Fibroblast of lung (primary cell): ENCODE measurements around the gene RBM33. TPM values are rescaled to one million over a fixed set of nuclear protein-coding genes. Genes with fewer than 3 reads are reported as not detected.

Experiments
- DNase-seq, 2 donors: peaks; one replicate each; pipeline versions ENCODE4 v3.0.0 to v3.0.0-alpha.2; 2010; ENCODE audit warnings: low read depth in 2 of 2
- H2AFZ ChIP-seq: 2 replicates; pipeline ENCODE4 v1.5.1; 2012; ENCODE audit warnings: low read length, control low read depth, inconsistent platforms
- H3K27ac ChIP-seq: 2 replicates; pipeline ENCODE4 v1.5.1; 2011; ENCODE audit warnings: low read length, control low read depth; ENCODE audit not compliant: insufficient read depth
- H3K27me3 ChIP-seq: 2 replicates; pipeline ENCODE4 v1.5.1; 2011; ENCODE audit warnings: mild to moderate bottlenecking, low read length; ENCODE audit not compliant: control insufficient read depth, insufficient read depth
- H3K36me3 ChIP-seq: 2 replicates; pipeline ENCODE4 v1.5.1; 2011; ENCODE audit warnings: low read length; ENCODE audit not compliant: control insufficient read depth, insufficient read depth
- H3K4me1 ChIP-seq: 2 replicates; pipeline ENCODE4 v1.5.1; 2011; ENCODE audit warnings: low read length; ENCODE audit not compliant: control insufficient read depth, insufficient read depth; ENCODE audit errors: extremely low read depth
- H3K4me2 ChIP-seq: 2 replicates; pipeline ENCODE4 v1.5.1; 2011; ENCODE audit warnings: low read length, control low read depth; ENCODE audit not compliant: insufficient read depth; ENCODE audit errors: extremely low read depth
- H3K4me3 ChIP-seq, 4 experiments: fragments of 200-600 bp in 1 of 4; sonication (generic) in 1 of 4; replicated peaks in 1 of 4; 2 replicates each; pipeline ENCODE4 v1.5.1; 2011 to 2016; ENCODE audit warnings: low read length in 4 of 4, low read depth in 3 of 4, mild to moderate bottlenecking in 3 of 4, control low read depth in 2 of 4, inconsistent platforms in 1 of 4, mixed read lengths in 1 of 4; ENCODE audit not compliant: insufficient read depth in 1 of 4; ENCODE audit errors: control extremely low read depth in 1 of 4
- H3K79me2 ChIP-seq: 2 replicates; pipeline ENCODE4 v1.5.1; 2012; ENCODE audit warnings: mild to moderate bottlenecking, low read length, inconsistent platforms; ENCODE audit not compliant: control insufficient read depth, insufficient read depth
- H3K9ac ChIP-seq: 2 replicates; pipeline ENCODE4 v1.5.1; 2011; ENCODE audit warnings: mild to moderate bottlenecking, low read length, control low read depth; ENCODE audit not compliant: insufficient read depth
- H3K9me3 ChIP-seq: 2 replicates; pipeline ENCODE4 v1.5.1; 2012; ENCODE audit warnings: low read depth, low read length; ENCODE audit not compliant: control insufficient read depth, insufficient read depth
- H4K20me1 ChIP-seq: 2 replicates; pipeline ENCODE4 v1.5.1; 2011; ENCODE audit warnings: low read length; ENCODE audit not compliant: control insufficient read depth, insufficient read depth; ENCODE audit errors: extremely low read depth
- EZH2 ChIP-seq: IDR thresholded peaks from 2 replicates; pipeline ENCODE4 v1.5.1; 2012; ENCODE audit warnings: low read length, control low read depth, mild to moderate bottlenecking; ENCODE audit errors: missing control alignments
- polyA plus RNA-seq, 2 donors: library from polyadenylated mRNA; depleted of rRNA in 1 of 2; stranded (reverse) in 1 of 2; unstranded in 1 of 2; fragments of >200 nt; gene quantifications; 2 replicates each; pipeline ENCODE4 v1.2.1, GENCODE V29; 2011 to 2012; ENCODE audit warnings: missing spikeins in 1 of 2
- total RNA-seq: library from RNA; depleted of rRNA; stranded (reverse); fragments of >200 nt; gene quantifications from 2 replicates; pipeline ENCODE4 v1.2.1, GENCODE V29; 2014
- TF ChIP-seq, protein P1 (sequence below), 2 donors: IDR thresholded peaks in 1 of 2; conservative IDR thresholded peaks in 1 of 2; 1 replicate in 1 of 2; 2 replicates in 1 of 2; pipeline ENCODE4 v1.5.1; 2011 to 2012; ENCODE audit warnings: low read length in 2 of 2, control low read depth in 1 of 2, inconsistent platforms in 1 of 2, low read depth in 1 of 2, mild to moderate bottlenecking in 1 of 2

Gene RBM33
- total and polyA plus RNA-seq, 2 donors (not counting 1 experiment from before 2014, with no cell fraction given): 6.9 to 33.2 TPM

DNA sequence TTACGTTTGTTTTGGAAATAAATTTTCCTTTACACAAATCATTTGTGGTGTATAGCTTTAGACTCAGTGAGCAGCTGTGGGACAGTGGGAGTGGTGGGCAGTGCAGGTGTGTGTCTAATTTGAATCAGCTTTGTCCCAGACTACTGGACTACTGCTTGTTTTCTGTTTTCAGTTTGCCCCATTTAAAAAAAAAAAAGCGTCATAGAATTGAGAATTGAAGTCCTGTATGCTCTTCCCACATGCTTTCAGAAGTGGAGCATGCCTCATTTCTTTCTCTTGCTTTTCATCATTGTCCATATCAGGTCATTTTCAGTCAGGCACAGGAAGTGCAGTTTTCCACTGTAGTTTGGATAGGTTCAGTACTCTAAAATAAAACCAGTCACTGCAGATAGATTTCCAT is 101.7 kb downstream of the RBM33 start:
- Histone ChIP-seq H3K4me3 (no peak overlapping the region), H3K9me3 (no peaks in the 10 kb centered on the region), H3K4me1 (no peaks in the 10 kb centered on the region), H3K79me2 (peaks cover 25% of the 10 kb centered on the region), H2AFZ (no peak overlapping the region), H3K27me3 (no peaks in the 10 kb centered on the region), H3K4me2 (no peak overlapping the region), H3K9ac (no peak overlapping the region), H3K36me3 (peaks cover 15% of the 10 kb centered on the region), H4K20me1 (no peaks in the 10 kb centered on the region), H3K27ac (no peak overlapping the region)
- TF ChIP-seq, protein P1, sequence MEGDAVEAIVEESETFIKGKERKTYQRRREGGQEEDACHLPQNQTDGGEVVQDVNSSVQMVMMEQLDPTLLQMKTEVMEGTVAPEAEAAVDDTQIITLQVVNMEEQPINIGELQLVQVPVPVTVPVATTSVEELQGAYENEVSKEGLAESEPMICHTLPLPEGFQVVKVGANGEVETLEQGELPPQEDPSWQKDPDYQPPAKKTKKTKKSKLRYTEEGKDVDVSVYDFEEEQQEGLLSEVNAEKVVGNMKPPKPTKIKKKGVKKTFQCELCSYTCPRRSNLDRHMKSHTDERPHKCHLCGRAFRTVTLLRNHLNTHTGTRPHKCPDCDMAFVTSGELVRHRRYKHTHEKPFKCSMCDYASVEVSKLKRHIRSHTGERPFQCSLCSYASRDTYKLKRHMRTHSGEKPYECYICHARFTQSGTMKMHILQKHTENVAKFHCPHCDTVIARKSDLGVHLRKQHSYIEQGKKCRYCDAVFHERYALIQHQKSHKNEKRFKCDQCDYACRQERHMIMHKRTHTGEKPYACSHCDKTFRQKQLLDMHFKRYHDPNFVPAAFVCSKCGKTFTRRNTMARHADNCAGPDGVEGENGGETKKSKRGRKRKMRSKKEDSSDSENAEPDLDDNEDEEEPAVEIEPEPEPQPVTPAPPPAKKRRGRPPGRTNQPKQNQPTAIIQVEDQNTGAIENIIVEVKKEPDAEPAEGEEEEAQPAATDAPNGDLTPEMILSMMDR (conservative IDR thresholded peaks at IDR 0.05 in 1 of 2, IDR thresholded peaks at IDR 0.05 in 1 of 2; ENCODE audit: low read depth in 1 of 2, low read length in 2 of 2): no peak
- TF ChIP-seq EZH2: no peak
- no peak for DNase-seq

DNA sequence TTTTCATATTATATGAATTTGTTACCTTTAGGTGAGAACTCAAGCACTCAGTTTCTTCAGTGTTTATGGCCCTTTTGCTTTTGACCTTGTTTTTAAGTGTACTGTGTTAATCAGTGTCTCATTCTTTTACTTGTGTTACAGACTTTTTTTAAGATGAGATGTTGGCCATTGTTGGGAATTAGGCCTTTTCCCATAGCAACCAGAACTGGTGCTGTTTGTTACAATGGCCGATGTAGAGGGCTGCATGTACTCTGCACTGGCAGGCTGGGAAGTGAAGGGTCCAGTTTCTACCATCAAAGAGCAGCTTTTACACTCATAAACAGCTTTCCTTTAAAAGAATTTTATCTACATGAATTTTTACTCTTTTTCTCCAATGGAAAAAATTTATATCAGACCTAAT is 102.7 kb downstream of the RBM33 start:
- no peak overlapping the region for H2AFZ ChIP-seq
- H3K36me3 ChIP-seq: peaks cover 12% of the 10 kb centered on the region
- no peak overlapping the region for H3K4me2 ChIP-seq
- TF ChIP-seq EZH2: no peak
- TF ChIP-seq, protein P1 (conservative IDR thresholded peaks at IDR 0.05 in 1 of 2, IDR thresholded peaks at IDR 0.05 in 1 of 2; ENCODE audit: low read depth in 1 of 2, low read length in 2 of 2): no peak
- DNase-seq: no peak
- H4K20me1 ChIP-seq: no peaks in the 10 kb centered on the region
- H3K9ac ChIP-seq: no peak overlapping the region
- H3K4me1 ChIP-seq: no peaks in the 10 kb centered on the region
- H3K27ac ChIP-seq: no peak overlapping the region
- no peak overlapping the region for H3K4me3 ChIP-seq
- no peaks in the 10 kb centered on the region for H3K9me3 ChIP-seq
- H3K79me2 ChIP-seq: peaks cover 29% of the 10 kb centered on the region
- no peaks in the 10 kb centered on the region for H3K27me3 ChIP-seq

DNA sequence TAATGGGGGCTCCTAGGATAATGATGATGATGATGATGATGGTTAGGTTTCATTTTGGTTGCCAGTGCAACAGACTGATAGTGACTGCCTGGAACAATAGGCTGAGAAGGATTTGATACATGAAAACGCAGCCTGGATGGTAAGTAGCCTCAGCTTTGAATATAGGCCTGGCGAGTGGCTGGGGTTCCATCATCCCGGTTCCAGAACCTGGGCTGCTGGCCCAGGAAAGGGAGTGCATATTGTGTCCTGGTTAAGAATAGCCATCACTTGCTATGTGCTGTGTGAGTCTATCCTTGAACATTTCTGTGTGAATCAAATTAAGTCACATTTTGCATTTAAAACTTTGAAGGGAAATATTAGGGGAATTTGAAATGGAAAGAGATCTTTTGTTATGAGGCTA is 105.1 kb downstream of the RBM33 start:
- Histone ChIP-seq H2AFZ (no peak overlapping the region), H3K79me2 (peaks cover 44% of the 10 kb centered on the region), H3K4me3 (no peak overlapping the region), H3K36me3 (peaks cover 12% of the 10 kb centered on the region), H3K27me3 (no peaks in the 10 kb centered on the region), H3K4me1 (no peaks in the 10 kb centered on the region), H3K4me2 (no peak overlapping the region), H3K27ac (no peak overlapping the region), H3K9me3 (no peaks in the 10 kb centered on the region), H3K9ac (no peak overlapping the region), H4K20me1 (no peaks in the 10 kb centered on the region)
- TF ChIP-seq EZH2: no peak
- TF ChIP-seq, protein P1 (conservative IDR thresholded peaks at IDR 0.05 in 1 of 2, IDR thresholded peaks at IDR 0.05 in 1 of 2; ENCODE audit: low read depth in 1 of 2, low read length in 2 of 2): no peak
- no peak for DNase-seq
